AG09309 (cell line): ENCODE measurements around the gene MAGI2.
"Not testable (repeated sequence)": the region's sequence is repeated elsewhere in the genome, so short reads cannot be mapped to it uniquely, and the experiment has no call there.

Experiments
- DNase-seq: peaks from one replicate; pipeline ENCODE4 v3.0.0-alpha.2; 2010; ENCODE audit warnings: low read depth
- H3K4me3 ChIP-seq: 2 replicates; pipeline ENCODE4 v1.5.1; 2011; ENCODE audit warnings: mild to moderate bottlenecking, low read depth, low read length, moderate library complexity; ENCODE audit not compliant: control insufficient read depth
- CTCF ChIP-seq: IDR thresholded peaks from 2 replicates; pipeline ENCODE4 v1.5.1; 2011; ENCODE audit warnings: mild to moderate bottlenecking, low read depth, low read length, inconsistent platforms; ENCODE audit not compliant: insufficient read depth, control insufficient read depth; ENCODE audit errors: missing control alignments

MAGI2 gene

GRCh38 chr7:79452495-79453265 lies 787 bp downstream of the MAGI2 start:
- peak overlapping the region; percentile 85 for H3K4me3 ChIP-seq
- TF ChIP-seq CTCF: no peak
- DNase-seq: no peak

GRCh38 chr7:79452032-79452494 lies 1.4 kb downstream of the MAGI2 start:
- no peak for DNase-seq
- peak overlapping the region; percentile 85 for H3K4me3 ChIP-seq
- TF ChIP-seq CTCF: no peak

- no peak for DNase-seq
- TF ChIP-seq CTCF: no peak
- H3K4me3 ChIP-seq: peak overlapping the region; percentile 85
Measured at GRCh38 chr7:79451580-79451979, 1.9 kb downstream of the MAGI2 start.

- H3K4me3 ChIP-seq, DNase-seq: not testable (repeated sequence)
Measured at GRCh38 chr7:79442766-79443165, 10.7 kb downstream of the MAGI2 start.

GRCh38 chr7:79436378-79436777 lies 17.1 kb downstream of the MAGI2 start:
- no peak for DNase-seq
- no peak overlapping the region for H3K4me3 ChIP-seq
- no peak for TF ChIP-seq CTCF

GRCh38 chr7:79434867-79435266 lies 18.6 kb downstream of the MAGI2 start:
- no peak overlapping the region for H3K4me3 ChIP-seq
- TF ChIP-seq CTCF: no peak
- DNase-seq: no peak

GRCh38 chr7:79434098-79434497 lies 19.4 kb downstream of the MAGI2 start:
- DNase-seq: no peak
- H3K4me3 ChIP-seq: no peak overlapping the region
- TF ChIP-seq CTCF: no peak
